Thoracic aorta (tissue), 2 donors: ENCODE data around the gene RENBP. TPM values are rescaled to one million over a fixed set of nuclear protein-coding genes. Genes with fewer than 3 reads are reported as not detected.

Source experiments
- ATAC-seq: fragments of 150-250 bp; one replicate; pipeline ENCODE4 v1.8.0; 2017; ENCODE audit warnings: low read depth; ENCODE audit not compliant: insufficient number of reproducible peaks, low FRiP score
- DNase-seq: peaks from one replicate; pipeline ENCODE4 v3.0.0-alpha.2; 2020; ENCODE audit warnings: low spot score
- H3K27ac ChIP-seq, 2 donors: fragments of 200-600 bp; sonication (generic); 1 replicate in 1 of 2; 2 replicates in 1 of 2; pipeline ENCODE4 v1.5.1; 2016; ENCODE audit warnings: mild to moderate bottlenecking in 2 of 2, moderate library complexity in 2 of 2
- H3K27me3 ChIP-seq: fragments of 200-600 bp; sonication (generic); replicated peaks from 2 replicates; pipeline ENCODE4 v1.6.0; 2016; ENCODE audit warnings: mild to moderate bottlenecking; ENCODE audit not compliant: insufficient read depth
- H3K36me3 ChIP-seq: fragments of 200-600 bp; sonication (generic); one replicate; pipeline ENCODE4 v1.5.1; 2016
- H3K4me1 ChIP-seq, 2 donors: fragments of 200-600 bp; sonication (generic); 1 replicate in 1 of 2; 2 replicates in 1 of 2; pipeline versions ENCODE4 v1.5.1 to v1.6.0; 2016; ENCODE audit warnings: low read depth in 2 of 2, mild to moderate bottlenecking in 1 of 2; ENCODE audit not compliant: control insufficient read depth in 1 of 2
- H3K4me3 ChIP-seq: fragments of 200-600 bp; sonication (generic); 2 replicates; pipeline ENCODE4 v1.5.1; 2016; ENCODE audit warnings: mild to moderate bottlenecking
- H3K9me3 ChIP-seq: fragments of 200-600 bp; sonication (generic); 2 replicates; pipeline ENCODE4 v1.5.1; 2016
- total RNA-seq, 2 donors: library from RNA; depleted of rRNA; stranded (reverse); fragments of >200 nt; gene quantifications; one replicate each; pipeline versions ENCODE4 v1.1.0 to v1.2.3, GENCODE V29; 2016
- TF ChIP-seq, protein P1 (sequence below): fragments of 200-600 bp; sonication (generic); IDR thresholded peaks from one replicate; pipeline ENCODE4 v1.5.1; 2019; ENCODE audit warnings: antibody characterized with exemption

RENBP gene
- total RNA-seq, 2 donors from 2014 or later: 11.2 to 21.4 TPM

DNA sequence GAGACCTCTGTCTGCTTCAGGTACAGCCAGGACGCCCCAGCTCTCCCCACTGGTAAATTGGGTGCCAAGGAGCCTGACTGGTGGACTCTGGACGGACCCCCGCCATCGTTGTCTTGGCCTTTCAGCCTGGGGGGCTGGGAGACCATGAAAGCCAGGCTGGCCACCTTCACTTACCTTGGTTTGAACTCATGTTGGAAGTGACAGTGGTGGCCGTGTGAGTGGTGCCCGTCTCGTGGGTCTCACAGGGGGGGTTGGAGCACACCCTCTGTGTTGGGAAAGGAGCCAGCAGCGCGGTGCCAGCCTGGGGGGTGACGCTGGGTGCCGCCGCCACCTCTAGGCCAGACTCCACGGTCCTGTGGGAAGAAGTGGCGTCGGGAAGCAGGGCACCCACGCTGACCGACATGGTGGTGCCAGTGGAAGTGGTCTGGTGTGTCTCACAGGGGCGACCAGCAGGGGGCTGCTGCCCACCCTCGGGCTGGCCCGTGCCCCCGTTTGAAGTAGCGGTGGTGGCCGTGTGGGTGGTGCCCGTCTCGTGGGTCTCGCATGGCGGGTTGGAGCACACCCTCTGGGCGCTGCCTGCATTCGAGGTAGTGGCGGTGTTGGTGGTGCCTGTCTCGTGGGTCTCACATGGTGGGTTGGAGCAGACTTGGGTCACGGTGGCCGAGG is 9.6 kb upstream of the RENBP start:
- TF ChIP-seq, protein P1, sequence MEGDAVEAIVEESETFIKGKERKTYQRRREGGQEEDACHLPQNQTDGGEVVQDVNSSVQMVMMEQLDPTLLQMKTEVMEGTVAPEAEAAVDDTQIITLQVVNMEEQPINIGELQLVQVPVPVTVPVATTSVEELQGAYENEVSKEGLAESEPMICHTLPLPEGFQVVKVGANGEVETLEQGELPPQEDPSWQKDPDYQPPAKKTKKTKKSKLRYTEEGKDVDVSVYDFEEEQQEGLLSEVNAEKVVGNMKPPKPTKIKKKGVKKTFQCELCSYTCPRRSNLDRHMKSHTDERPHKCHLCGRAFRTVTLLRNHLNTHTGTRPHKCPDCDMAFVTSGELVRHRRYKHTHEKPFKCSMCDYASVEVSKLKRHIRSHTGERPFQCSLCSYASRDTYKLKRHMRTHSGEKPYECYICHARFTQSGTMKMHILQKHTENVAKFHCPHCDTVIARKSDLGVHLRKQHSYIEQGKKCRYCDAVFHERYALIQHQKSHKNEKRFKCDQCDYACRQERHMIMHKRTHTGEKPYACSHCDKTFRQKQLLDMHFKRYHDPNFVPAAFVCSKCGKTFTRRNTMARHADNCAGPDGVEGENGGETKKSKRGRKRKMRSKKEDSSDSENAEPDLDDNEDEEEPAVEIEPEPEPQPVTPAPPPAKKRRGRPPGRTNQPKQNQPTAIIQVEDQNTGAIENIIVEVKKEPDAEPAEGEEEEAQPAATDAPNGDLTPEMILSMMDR: no peak
- peak overlapping the region; percentile 76 to 81 for H3K27ac ChIP-seq
- no peaks in the 10 kb centered on the region for H3K9me3 ChIP-seq
- DNase-seq (no peak), ATAC-seq (no peak)
- peak overlapping the region; percentile 29 for H3K4me3 ChIP-seq
- H3K36me3 ChIP-seq: peaks cover 23% of the 10 kb centered on the region
- H3K27me3 ChIP-seq: no peaks in the 10 kb centered on the region
- H3K4me1 ChIP-seq: peaks cover 0 to 15% of the 10 kb centered on the region in 2 donors

GRCh38 chrX:153953342-153953830 is 8.9 kb upstream of the RENBP start:
- TF ChIP-seq, protein P1: peak; percentile 93
- no peaks in the 10 kb centered on the region for H3K9me3 ChIP-seq
- H3K27ac ChIP-seq: peak overlapping the region; percentile 76 to 87
- peaks cover 0 to 15% of the 10 kb centered on the region in 2 donors for H3K4me1 ChIP-seq
- DNase-seq: peak; percentile 14
- H3K4me3 ChIP-seq: peak overlapping the region; percentile 29
- peak; percentile 88 for ATAC-seq
- no peaks in the 10 kb centered on the region for H3K27me3 ChIP-seq
- peaks cover 17% of the 10 kb centered on the region for H3K36me3 ChIP-seq

- Histone ChIP-seq H3K9me3 (no peaks in the 10 kb centered on the region), H3K27me3 (no peaks in the 10 kb centered on the region), H3K4me1 (peaks cover 0 to 15% of the 10 kb centered on the region in 2 donors), H3K27ac (peak overlapping the region; percentile 76 to 87), H3K36me3 (peaks cover 17% of the 10 kb centered on the region), H3K4me3 (no peak overlapping the region)
- ATAC-seq: no peak
- no peak for DNase-seq
- TF ChIP-seq, protein P1: no peak
Measured at GRCh38 chrX:153952373-153953026, 8.1 kb upstream of the RENBP start.

GRCh38 chrX:153951683-153952372 is 7.4 kb upstream of the RENBP start:
- no peaks in the 10 kb centered on the region for H3K9me3 ChIP-seq
- H3K4me3 ChIP-seq: no peak overlapping the region
- TF ChIP-seq, protein P1: no peak
- peaks cover 0 to 15% of the 10 kb centered on the region in 2 donors for H3K4me1 ChIP-seq
- ATAC-seq (no peak), DNase-seq (no peak)
- peak overlapping the region in 1 of 2 donors; percentile 76 for H3K27ac ChIP-seq
- no peaks in the 10 kb centered on the region for H3K27me3 ChIP-seq
- H3K36me3 ChIP-seq: peaks cover 14% of the 10 kb centered on the region

GRCh38 chrX:153950127-153950526 is 5.7 kb upstream of the RENBP start:
- DNase-seq: no peak
- H3K4me3 ChIP-seq: no peak overlapping the region
- H3K27me3 ChIP-seq: no peaks in the 10 kb centered on the region
- peaks cover 12% of the 10 kb centered on the region for H3K36me3 ChIP-seq
- peaks cover 0 to 15% of the 10 kb centered on the region in 2 donors for H3K4me1 ChIP-seq
- TF ChIP-seq, protein P1: no peak
- H3K27ac ChIP-seq: no peak overlapping the region
- no peak for ATAC-seq
- no peaks in the 10 kb centered on the region for H3K9me3 ChIP-seq
